ENCODE results near the gene CNPY1. TPM values are rescaled to one million over a fixed set of nuclear protein-coding genes. Genes with fewer than 3 reads are reported as not detected.

CNPY1 gene
- polyA plus RNA-seq, 1 donor from 2014 or later: 0.36 TPM

DNA sequence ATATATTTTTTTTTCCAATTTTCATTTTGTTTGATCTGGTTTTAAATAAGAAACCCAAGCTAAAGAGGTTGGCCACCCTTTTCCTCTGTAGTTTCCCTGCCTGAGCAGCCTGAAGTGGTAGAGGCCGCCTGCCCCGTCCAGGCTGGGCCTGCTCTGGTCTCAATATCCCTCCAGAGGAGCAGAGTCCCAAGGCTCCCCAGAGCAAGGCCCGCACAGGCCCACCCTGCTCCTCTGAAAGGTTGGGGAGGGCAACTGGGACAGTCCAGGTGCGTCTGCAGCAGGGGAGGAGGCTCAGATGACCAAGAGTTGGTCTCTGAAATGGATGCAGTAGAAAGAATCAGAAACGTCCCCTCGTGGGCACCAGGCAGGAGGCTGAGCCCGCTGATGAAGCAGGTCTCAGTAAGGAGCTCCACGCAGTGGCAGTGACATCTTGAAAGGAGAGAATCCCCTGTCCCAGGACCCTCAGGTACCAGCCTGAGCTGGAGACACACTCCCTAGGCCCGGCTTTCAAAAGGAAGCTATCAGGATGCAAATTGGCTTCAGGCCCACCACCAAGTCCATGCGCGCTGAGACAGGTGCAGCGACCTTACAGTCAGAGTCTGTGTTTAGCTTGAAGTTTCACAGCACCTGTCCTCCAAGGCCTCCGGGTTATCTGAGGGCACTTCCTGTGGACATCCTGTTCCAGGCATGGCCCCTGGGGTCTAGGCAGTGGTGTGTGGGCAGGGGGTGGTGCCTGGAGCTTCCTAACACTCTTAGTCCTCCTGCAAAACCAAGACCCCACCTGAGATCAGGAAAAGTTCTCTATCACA is 50.7 kb downstream of the CNPY1 start:
- H3K27me3 ChIP-seq (ENCODE audit: insufficient read depth, low read depth, low read length): peaks cover 36% of the 10 kb centered on the region
- no peaks in the 10 kb centered on the region for H3K9me2 ChIP-seq (ENCODE audit: insufficient read depth, low read length)
- TF ChIP-seq MXI1 (conservative IDR thresholded peaks at IDR 0.05; ENCODE audit: poor library complexity, severe bottlenecking) (no peak), EP300 (conservative IDR thresholded peaks at IDR 0.05; ENCODE audit: poor library complexity, severe bottlenecking) (no peak), EZH2 (IDR thresholded peaks at IDR 0.05; ENCODE audit: borderline replicate concordance, insufficient read depth, low read length, poor library complexity, severe bottlenecking) (no peak), POLR2AphosphoS5 (IDR thresholded peaks at IDR 0.05) (no peak), TAF1 (IDR thresholded peaks at IDR 0.05; ENCODE audit: low read depth) (no peak)
- TF ChIP-seq, protein P1, sequence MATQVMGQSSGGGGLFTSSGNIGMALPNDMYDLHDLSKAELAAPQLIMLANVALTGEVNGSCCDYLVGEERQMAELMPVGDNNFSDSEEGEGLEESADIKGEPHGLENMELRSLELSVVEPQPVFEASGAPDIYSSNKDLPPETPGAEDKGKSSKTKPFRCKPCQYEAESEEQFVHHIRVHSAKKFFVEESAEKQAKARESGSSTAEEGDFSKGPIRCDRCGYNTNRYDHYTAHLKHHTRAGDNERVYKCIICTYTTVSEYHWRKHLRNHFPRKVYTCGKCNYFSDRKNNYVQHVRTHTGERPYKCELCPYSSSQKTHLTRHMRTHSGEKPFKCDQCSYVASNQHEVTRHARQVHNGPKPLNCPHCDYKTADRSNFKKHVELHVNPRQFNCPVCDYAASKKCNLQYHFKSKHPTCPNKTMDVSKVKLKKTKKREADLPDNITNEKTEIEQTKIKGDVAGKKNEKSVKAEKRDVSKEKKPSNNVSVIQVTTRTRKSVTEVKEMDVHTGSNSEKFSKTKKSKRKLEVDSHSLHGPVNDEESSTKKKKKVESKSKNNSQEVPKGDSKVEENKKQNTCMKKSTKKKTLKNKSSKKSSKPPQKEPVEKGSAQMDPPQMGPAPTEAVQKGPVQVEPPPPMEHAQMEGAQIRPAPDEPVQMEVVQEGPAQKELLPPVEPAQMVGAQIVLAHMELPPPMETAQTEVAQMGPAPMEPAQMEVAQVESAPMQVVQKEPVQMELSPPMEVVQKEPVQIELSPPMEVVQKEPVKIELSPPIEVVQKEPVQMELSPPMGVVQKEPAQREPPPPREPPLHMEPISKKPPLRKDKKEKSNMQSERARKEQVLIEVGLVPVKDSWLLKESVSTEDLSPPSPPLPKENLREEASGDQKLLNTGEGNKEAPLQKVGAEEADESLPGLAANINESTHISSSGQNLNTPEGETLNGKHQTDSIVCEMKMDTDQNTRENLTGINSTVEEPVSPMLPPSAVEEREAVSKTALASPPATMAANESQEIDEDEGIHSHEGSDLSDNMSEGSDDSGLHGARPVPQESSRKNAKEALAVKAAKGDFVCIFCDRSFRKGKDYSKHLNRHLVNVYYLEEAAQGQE (IDR thresholded peaks at IDR 0.05; ENCODE audit: borderline replicate concordance): no peak

DNA sequence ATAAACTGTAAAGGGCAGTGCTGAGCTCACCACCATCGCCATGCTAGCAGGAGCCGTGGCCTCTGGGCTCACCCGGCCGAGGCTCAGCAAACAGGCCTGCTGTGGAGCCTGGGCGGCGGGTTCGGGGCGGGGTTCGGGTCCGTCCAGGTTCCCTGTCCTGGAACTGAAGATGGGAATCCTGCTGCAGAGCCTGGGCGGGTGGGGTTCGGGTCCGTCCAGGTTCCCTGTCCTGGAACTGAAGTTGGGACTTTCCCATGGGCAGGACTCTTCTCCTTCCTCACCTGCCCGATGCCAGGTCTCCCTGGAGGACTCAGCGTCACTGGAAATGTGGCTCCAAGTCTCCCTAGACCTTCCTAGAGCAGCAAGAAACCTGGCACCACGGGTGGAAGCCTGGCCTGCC is 51.8 kb downstream of the CNPY1 start:
- Histone ChIP-seq H3K9me3 (ENCODE audit: low read length) (no peaks in the 10 kb centered on the region), H3K4me2 (ENCODE audit: low read length) (no peak overlapping the region), H2AFZ (ENCODE audit: low read depth, low read length) (no peak overlapping the region), H3K27me3 (ENCODE audit: insufficient read depth, low read depth, low read length) (peaks cover 27% of the 10 kb centered on the region), H3F3A (ENCODE audit: insufficient read depth, low read length, poor library complexity, severe bottlenecking) (no peaks in the 10 kb centered on the region), H4K20me1 (ENCODE audit: insufficient read depth) (no peaks in the 10 kb centered on the region), H3K9ac (ENCODE audit: low read length) (no peak overlapping the region), H3K4me3 (ENCODE audit: low read length) (no peak overlapping the region), H3K9me2 (ENCODE audit: insufficient read depth, low read length) (no peaks in the 10 kb centered on the region), H3K79me2 (replicated peaks; ENCODE audit: insufficient read depth, low read length) (no peaks in the 10 kb centered on the region), H3K27ac (ENCODE audit: low read length) (no peak overlapping the region), H3K36me3 (ENCODE audit: insufficient read depth, low read length) (no peaks in the 10 kb centered on the region)
- TF ChIP-seq MXI1 (conservative IDR thresholded peaks at IDR 0.05; ENCODE audit: poor library complexity, severe bottlenecking) (no peak), RAD21 (conservative IDR thresholded peaks at IDR 0.05) (no peak), EZH2 (IDR thresholded peaks at IDR 0.05; ENCODE audit: borderline replicate concordance, insufficient read depth, low read length, poor library complexity, severe bottlenecking) (no peak), EP300 (conservative IDR thresholded peaks at IDR 0.05; ENCODE audit: poor library complexity, severe bottlenecking) (no peak), TAF1 (IDR thresholded peaks at IDR 0.05; ENCODE audit: low read depth) (no peak), POLR2AphosphoS5 (IDR thresholded peaks at IDR 0.05) (no peak)
- TF ChIP-seq, protein P2, sequence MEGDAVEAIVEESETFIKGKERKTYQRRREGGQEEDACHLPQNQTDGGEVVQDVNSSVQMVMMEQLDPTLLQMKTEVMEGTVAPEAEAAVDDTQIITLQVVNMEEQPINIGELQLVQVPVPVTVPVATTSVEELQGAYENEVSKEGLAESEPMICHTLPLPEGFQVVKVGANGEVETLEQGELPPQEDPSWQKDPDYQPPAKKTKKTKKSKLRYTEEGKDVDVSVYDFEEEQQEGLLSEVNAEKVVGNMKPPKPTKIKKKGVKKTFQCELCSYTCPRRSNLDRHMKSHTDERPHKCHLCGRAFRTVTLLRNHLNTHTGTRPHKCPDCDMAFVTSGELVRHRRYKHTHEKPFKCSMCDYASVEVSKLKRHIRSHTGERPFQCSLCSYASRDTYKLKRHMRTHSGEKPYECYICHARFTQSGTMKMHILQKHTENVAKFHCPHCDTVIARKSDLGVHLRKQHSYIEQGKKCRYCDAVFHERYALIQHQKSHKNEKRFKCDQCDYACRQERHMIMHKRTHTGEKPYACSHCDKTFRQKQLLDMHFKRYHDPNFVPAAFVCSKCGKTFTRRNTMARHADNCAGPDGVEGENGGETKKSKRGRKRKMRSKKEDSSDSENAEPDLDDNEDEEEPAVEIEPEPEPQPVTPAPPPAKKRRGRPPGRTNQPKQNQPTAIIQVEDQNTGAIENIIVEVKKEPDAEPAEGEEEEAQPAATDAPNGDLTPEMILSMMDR (IDR thresholded peaks at IDR 0.05; ENCODE audit: poor library complexity, severe bottlenecking): no peak
- TF ChIP-seq, protein P1 (IDR thresholded peaks at IDR 0.05; ENCODE audit: borderline replicate concordance): no peak

More for the DNA sequence above, 50.7 kb downstream of the CNPY1 start:
- Histone ChIP-seq H3K4me2 (ENCODE audit: low read length) (no peak overlapping the region), H3K4me3 (ENCODE audit: low read length) (no peak overlapping the region), H3K27ac (ENCODE audit: low read length) (no peak overlapping the region), H2AFZ (ENCODE audit: low read depth, low read length) (no peak overlapping the region), H3K79me2 (replicated peaks; ENCODE audit: insufficient read depth, low read length) (no peaks in the 10 kb centered on the region), H3K36me3 (ENCODE audit: insufficient read depth, low read length) (no peaks in the 10 kb centered on the region), H3F3A (ENCODE audit: insufficient read depth, low read length, poor library complexity, severe bottlenecking) (no peaks in the 10 kb centered on the region), H4K20me1 (ENCODE audit: insufficient read depth) (no peaks in the 10 kb centered on the region), H3K9me3 (ENCODE audit: low read length) (no peaks in the 10 kb centered on the region), H3K9ac (ENCODE audit: low read length) (no peak overlapping the region)
